8988T (cell line): ENCODE results near the gene MYL9.

Source experiments
- DNase-seq: peaks from one replicate; pipeline ENCODE4 v3.0.0; 2011

Gene MYL9

DNA sequence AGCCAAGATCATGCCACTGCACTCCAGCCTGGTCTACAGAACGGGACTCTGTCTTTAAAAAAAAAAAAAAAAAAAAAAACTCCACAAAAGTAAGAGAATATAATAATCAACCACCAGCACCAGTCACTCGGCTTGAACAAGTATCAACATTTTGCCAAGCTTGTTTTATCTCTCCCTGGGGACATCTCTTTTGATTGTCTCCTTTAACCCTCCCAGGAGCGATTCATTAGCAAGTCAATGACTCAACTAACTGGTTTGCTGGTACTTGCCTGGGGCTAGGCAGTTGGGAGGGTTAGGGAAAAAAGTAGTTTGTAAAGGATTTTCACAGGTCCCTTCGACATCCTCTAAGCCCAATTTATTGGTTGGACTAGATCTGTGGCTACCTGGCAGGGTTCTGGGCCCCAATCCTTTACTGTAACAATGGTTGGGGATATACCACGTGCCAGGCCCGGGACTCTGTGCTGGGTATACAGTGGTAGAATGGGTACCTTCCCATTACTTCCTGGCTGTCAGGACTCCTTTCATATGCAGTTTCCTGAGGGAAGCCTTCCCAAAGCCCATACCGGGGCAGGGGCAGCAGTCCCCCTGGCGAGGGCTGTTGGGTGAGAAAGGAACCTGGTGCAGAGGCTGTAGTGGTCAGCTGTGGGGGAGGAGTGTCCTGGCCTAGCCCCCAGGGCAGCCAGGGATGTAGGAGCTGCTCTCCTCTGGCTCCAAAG lies 44.2 kb downstream of the MYL9 start:
- no peak for DNase-seq

DNA sequence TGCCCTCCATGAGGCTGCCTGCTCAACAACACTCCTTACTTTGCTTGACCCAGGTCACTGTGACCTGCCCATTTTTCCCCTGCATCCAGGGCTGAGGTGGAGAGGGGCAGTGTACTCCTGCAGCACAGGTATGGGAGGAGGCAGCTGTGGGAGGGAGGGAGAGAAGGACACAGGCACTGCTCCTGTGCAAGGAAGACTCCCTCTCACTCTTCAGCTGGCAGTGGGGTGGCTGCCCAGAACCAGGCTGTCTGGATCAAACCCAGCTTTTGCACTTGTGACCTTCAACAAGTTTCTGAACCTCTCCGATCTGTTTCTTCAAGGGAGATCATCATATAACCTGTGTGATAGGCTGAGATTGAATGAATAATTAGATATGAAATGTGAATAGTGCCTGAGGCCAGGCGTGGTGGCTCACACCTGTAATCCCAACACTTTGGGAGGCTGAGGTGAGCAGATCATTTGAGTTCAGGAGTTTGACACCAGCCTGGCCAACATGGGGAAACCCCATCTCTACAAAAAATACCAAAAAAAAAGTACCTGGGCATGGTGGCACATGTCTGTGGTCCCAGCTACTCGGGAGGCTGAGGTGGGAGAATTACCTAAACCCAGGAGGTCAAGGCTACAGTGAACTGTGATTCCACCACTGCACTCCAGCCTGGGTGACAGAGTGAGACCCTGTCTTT lies 46.2 kb downstream of the MYL9 start:
- no peak for DNase-seq

DNA sequence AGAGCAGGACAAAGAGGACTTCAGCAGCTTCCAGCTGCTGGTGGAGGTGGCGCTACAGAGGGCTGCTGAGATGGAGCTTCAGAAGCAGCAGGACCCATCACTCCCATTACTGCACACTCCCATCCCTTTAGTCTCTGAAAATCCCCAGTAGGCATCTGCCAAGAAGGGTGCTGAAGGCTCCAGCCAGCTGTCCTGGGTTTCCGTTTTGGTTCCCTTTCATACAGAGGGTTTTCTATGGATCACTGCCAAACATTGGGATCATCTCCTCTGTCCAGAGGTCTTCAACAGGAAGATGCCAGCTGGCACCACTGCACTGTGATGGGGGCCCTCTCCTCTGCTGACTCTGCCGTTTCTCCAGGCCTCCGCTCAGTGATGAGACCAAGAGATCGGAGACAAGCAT lies 50.0 kb downstream of the MYL9 start:
- DNase-seq, result no peak

DNA sequence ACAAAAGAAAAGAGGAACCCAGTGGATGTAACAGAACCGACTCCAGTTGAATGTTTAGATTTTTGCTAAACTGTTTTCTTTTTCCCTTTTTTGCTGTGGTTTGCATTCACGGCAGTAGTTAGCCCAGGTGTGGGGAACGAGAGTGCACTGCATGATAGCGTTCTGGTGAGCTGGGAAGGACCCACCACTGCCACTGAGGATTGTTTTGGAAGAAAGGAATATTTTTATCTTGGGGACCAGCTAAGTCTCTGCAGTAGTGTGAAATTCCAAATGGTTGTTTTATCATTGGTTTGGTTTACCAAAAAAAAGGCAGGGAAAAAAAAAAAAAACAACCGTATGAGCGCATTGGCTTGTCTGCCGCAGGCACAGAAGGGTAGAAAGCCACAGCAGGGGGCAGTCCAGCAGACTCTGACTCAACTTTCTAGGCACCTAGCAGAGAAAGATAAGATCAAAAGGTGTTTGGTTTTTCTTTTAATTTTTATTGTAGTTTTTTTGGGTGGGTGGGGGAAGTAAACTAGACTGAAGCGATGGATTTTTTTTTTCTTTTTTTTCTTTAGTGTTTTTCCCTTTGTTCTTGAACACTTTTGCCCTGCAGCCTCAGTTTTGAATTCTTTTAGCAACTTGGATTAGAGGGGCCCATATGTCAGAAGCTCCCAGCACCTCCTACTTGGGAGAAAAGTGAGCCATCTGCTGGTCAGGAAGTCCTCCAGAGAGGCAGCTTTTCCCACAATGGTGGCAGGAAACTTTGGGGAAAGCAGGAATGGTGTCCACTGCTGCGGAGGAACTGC lies 50.7 kb downstream of the MYL9 start:
- no peak for DNase-seq

DNA sequence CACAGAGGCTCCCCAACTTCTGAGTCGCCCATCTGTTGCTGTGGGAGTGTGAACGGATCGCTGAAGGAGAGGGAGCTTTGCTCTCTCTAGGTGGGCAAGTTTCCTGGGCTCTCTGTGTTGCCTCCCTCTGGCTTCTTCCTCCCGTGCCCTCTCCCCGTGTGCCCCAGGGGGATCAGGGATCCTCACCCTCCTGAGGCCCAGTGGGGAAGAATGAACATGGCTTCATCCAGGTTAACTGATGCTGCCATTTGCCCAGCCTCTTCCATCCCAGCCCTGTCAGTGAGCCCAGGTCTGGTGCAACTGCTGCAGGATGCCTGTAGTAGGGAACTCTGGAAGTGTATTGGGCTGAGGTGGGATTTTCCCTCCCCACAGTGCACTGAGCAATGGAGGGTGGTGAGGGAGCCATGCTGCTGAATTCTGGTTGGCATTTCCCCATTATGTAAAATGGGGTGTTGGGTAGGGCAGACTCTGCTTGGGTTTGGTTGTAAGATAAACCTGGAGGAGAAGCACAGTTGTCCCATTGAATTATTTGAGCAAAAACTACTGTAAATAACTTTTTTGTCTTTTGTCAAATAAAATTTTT lies 52.1 kb downstream of the MYL9 start:
- no peak for DNase-seq

DNA sequence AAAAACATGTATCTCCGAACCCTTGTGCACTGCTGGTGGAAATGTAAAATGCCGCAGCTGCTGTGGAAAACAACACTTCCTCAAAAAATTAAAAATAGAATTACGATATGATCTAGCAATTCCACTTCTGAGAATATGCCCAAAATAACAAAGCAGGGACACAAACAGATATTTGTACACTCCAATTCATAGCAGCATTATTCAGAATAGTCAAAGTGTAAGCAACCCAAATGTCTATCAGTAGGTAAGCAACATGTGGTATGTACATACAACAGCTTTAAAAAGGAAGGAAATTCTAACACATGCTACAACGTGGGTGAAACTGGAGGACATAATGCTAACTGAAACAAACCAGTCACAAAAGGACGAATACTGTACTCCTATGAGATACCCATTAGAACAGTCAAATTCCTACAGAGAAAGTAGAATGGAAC lies 58.6 kb downstream of the MYL9 start:
- DNase-seq, result no peak
